ENCODE measurements around the gene PRKAA2. TPM values are rescaled to one million over a fixed set of nuclear protein-coding genes. Genes with fewer than 3 reads are reported as not detected.

The PRKAA2 gene
- total RNA-seq, 6 experiments from 2014 or later: 0.37 to 3.2 (median 1.2) TPM

GRCh38 chr1:56654126-56654923, 9.2 kb downstream of the PRKAA2 start:
- no peaks in the 10 kb centered on the region for H3K36me3 ChIP-seq
- WGBS (ENCODE audit: insufficient coverage, low coverage, low lambda C conversion rate, missing lambda C conversion rate): 63% methylated on average over 1 of the region's 1 CpG
- DNase-seq (no peak), ATAC-seq (no peak)
- no peaks in the 10 kb centered on the region for H3K9me3 ChIP-seq
- no peaks in the 10 kb centered on the region for H3K4me1 ChIP-seq
- H3K27me3 ChIP-seq: no peaks in the 10 kb centered on the region
- intact Hi-C loops (cut with DNase I): no loop called here
- TF ChIP-seq CTCF (IDR thresholded peaks at IDR 0.05) (no peak), POLR2A (IDR thresholded peaks at IDR 0.05) (no peak)
- H3K27ac ChIP-seq: no peak overlapping the region
- H3K4me3 ChIP-seq: no peak overlapping the region

- 73% methylated on average over 1 of the region's 1 CpG for WGBS (ENCODE audit: insufficient coverage, low coverage, low lambda C conversion rate, missing lambda C conversion rate)
- no peak for ATAC-seq
- intact Hi-C loops (cut with DNase I): no loop called here
- no peaks in the 10 kb centered on the region for H3K4me1 ChIP-seq
- no peak for DNase-seq
- no peaks in the 10 kb centered on the region for H3K36me3 ChIP-seq
- no peak for TF ChIP-seq CTCF (IDR thresholded peaks at IDR 0.05)
- no peak for TF ChIP-seq POLR2A (IDR thresholded peaks at IDR 0.05)
- H3K27me3 ChIP-seq: no peaks in the 10 kb centered on the region
- H3K27ac ChIP-seq: no peak overlapping the region
- H3K4me3 ChIP-seq: no peak overlapping the region
- H3K9me3 ChIP-seq: no peaks in the 10 kb centered on the region
Measured at GRCh38 chr1:56655991-56656613, 11.0 kb downstream of the PRKAA2 start.

- WGBS (ENCODE audit: insufficient coverage, low coverage, low lambda C conversion rate, missing lambda C conversion rate): 81% methylated on average over 4 of the region's 4 CpGs
Measured at GRCh38 chr1:56658254-56658653, 13.1 kb downstream of the PRKAA2 start.

GRCh38 chr1:56660293-56660692, 15.2 kb downstream of the PRKAA2 start:
- H3K27me3 ChIP-seq: no peaks in the 10 kb centered on the region
- no peaks in the 10 kb centered on the region for H3K9me3 ChIP-seq
- intact Hi-C loops (cut with DNase I): no loop called here
- no peak overlapping the region for H3K4me3 ChIP-seq
- H3K27ac ChIP-seq: no peak overlapping the region
- no peak for TF ChIP-seq POLR2A (IDR thresholded peaks at IDR 0.05)
- TF ChIP-seq CTCF (IDR thresholded peaks at IDR 0.05): no peak
- H3K36me3 ChIP-seq: no peaks in the 10 kb centered on the region
- no peaks in the 10 kb centered on the region for H3K4me1 ChIP-seq
- 33% methylated on average over 1 of the region's 1 CpG for WGBS (ENCODE audit: insufficient coverage, low coverage, low lambda C conversion rate, missing lambda C conversion rate)
- DNase-seq (no peak), ATAC-seq (no peak)

More at GRCh38 chr1:56658254-56658653, 13.1 kb downstream of the PRKAA2 start:
- Histone ChIP-seq H3K4me3 (no peak overlapping the region), H3K27ac (no peak overlapping the region), H3K36me3 (no peaks in the 10 kb centered on the region), H3K4me1 (no peaks in the 10 kb centered on the region), H3K9me3 (no peaks in the 10 kb centered on the region), H3K27me3 (no peaks in the 10 kb centered on the region)
- DNase-seq (no peak), ATAC-seq (no peak)
- TF ChIP-seq POLR2A (IDR thresholded peaks at IDR 0.05) (no peak), CTCF (IDR thresholded peaks at IDR 0.05) (no peak)
- intact Hi-C loops (cut with DNase I): no loop called here
